PC-9 (cell line): ENCODE results near the gene PTGDS. TPM values are rescaled to one million over a fixed set of nuclear protein-coding genes. Genes with fewer than 3 reads are reported as not detected.

Experiments used
- BruUV-seq: library from RNA; stranded (reverse); fragments of 400-500 nt; replicated peaks from 2 replicates; lab custom pipeline; 2021; lab: Mats Ljungman, UMichigan
- CTCF ChIA-PET: fragments of 300-600 bp; sonication (Branson Sonifier 250); formaldehyde crosslinking; loops from one replicate; lab custom pipeline; 2022; ENCODE audit warnings: antibody characterized with exemption; lab: Charles Lee
- POLR2A ChIA-PET: fragments of 300-600 bp; sonication (Branson Sonifier 250); formaldehyde crosslinking; loops from one replicate; lab custom pipeline; 2022; ENCODE audit warnings: antibody characterized with exemption; ENCODE audit not compliant: unreplicated experiment; lab: Charles Lee
- DNase-seq, 2 experiments: peaks; one replicate each; pipeline versions ENCODE4 v3.0.0 to v3.0.0-alpha.2; 2015 to 2022; ENCODE audit warnings: mixed read lengths in 1 of 2
- H2AFZ ChIP-seq: fragments of 200-600 bp; sonication (generic); 2 replicates; pipeline ENCODE4 v1.8.1; 2017; ENCODE audit warnings: antibody characterized with exemption
- H3F3A ChIP-seq: fragments of 200-600 bp; sonication (generic); 2 replicates; pipeline ENCODE4 v1.8.1; 2017; ENCODE audit warnings: antibody characterized with exemption, mild to moderate bottlenecking, low read depth; ENCODE audit not compliant: insufficient read depth
- H3K27ac ChIP-seq: fragments of 200-600 bp; sonication (generic); 2 replicates; pipeline ENCODE4 v1.6.1; 2016; ENCODE audit warnings: mixed run types
- H3K27me3 ChIP-seq: fragments of 200-600 bp; sonication (generic); 2 replicates; pipeline ENCODE4 v1.6.1; 2016; ENCODE audit warnings: low read depth, mixed run types; ENCODE audit not compliant: insufficient read depth
- H3K36me3 ChIP-seq: fragments of 200-600 bp; sonication (generic); 2 replicates; pipeline ENCODE4 v1.6.1; 2016; ENCODE audit warnings: low read depth, mixed run types
- H3K4me1 ChIP-seq: fragments of 200-600 bp; sonication (generic); replicated peaks from 2 replicates; pipeline ENCODE4 v1.6.1; 2016; ENCODE audit warnings: mixed run types; ENCODE audit not compliant: insufficient read depth
- H3K4me2 ChIP-seq: fragments of 200-600 bp; sonication (generic); 2 replicates; pipeline ENCODE4 v1.6.1; 2017; ENCODE audit warnings: mixed run types
- H3K4me3 ChIP-seq: fragments of 200-600 bp; sonication (generic); 2 replicates; pipeline ENCODE4 v1.6.1; 2016; ENCODE audit warnings: mixed run types
- H3K79me2 ChIP-seq: fragments of 200-600 bp; sonication (generic); 2 replicates; pipeline ENCODE4 v1.6.1; 2017; ENCODE audit warnings: low read depth, mixed run types
- H3K9me2 ChIP-seq: fragments of 200-600 bp; sonication (generic); 2 replicates; pipeline ENCODE4 v1.8.1; 2017; ENCODE audit warnings: mild to moderate bottlenecking; ENCODE audit not compliant: insufficient read depth
- H3K9me3 ChIP-seq: fragments of 200-600 bp; sonication (generic); 2 replicates; pipeline ENCODE4 v1.8.1; 2016; ENCODE audit warnings: low read depth; ENCODE audit not compliant: insufficient read depth
- H4K20me1 ChIP-seq: fragments of 200-600 bp; sonication (generic); 2 replicates; pipeline ENCODE4 v1.8.1; 2017; ENCODE audit not compliant: insufficient read depth
- EZH2 ChIP-seq: fragments of 200-600 bp; sonication (generic); IDR thresholded peaks from 2 replicates; pipeline ENCODE4 v1.8.0; 2017; ENCODE audit warnings: antibody characterized with exemption, low read depth
- intact Hi-C: fragments of 100-400 bp; cut with micrococcal nuclease; formaldehyde crosslinking; loops from one replicate; pipeline ENCODE4 v1.10.0; 2022; ENCODE audit not compliant: unreplicated experiment
- total RNA-seq: library from RNA; stranded (reverse); gene quantifications from 2 replicates; pipeline ENCODE4 v1.2.3, GENCODE V29; 2021
- TF ChIP-seq, protein P1 (sequence below): fragments of 200-600 bp; sonication (generic); conservative IDR thresholded peaks from 2 replicates; pipeline ENCODE4 v1.6.1; 2017; ENCODE audit warnings: mixed run types, antibody characterized with exemption, mild to moderate bottlenecking, moderate library complexity

The PTGDS gene
- total RNA-seq, 1 experiment from 2014 or later, result 1.7 TPM

- TF ChIP-seq, protein P1, sequence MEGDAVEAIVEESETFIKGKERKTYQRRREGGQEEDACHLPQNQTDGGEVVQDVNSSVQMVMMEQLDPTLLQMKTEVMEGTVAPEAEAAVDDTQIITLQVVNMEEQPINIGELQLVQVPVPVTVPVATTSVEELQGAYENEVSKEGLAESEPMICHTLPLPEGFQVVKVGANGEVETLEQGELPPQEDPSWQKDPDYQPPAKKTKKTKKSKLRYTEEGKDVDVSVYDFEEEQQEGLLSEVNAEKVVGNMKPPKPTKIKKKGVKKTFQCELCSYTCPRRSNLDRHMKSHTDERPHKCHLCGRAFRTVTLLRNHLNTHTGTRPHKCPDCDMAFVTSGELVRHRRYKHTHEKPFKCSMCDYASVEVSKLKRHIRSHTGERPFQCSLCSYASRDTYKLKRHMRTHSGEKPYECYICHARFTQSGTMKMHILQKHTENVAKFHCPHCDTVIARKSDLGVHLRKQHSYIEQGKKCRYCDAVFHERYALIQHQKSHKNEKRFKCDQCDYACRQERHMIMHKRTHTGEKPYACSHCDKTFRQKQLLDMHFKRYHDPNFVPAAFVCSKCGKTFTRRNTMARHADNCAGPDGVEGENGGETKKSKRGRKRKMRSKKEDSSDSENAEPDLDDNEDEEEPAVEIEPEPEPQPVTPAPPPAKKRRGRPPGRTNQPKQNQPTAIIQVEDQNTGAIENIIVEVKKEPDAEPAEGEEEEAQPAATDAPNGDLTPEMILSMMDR, result no peak
- no peak for TF ChIP-seq EZH2
- Histone ChIP-seq H3K79me2 (no peaks in the 10 kb centered on the region), H3K9me2 (no peaks in the 10 kb centered on the region), H3K9me3 (no peaks in the 10 kb centered on the region), H3K36me3 (no peaks in the 10 kb centered on the region), H2AFZ (no peak overlapping the region), H3K27me3 (no peaks in the 10 kb centered on the region), H3F3A (peaks cover 7% of the 10 kb centered on the region; the same call in 1 of the 2 replicates), H3K4me1 (no peaks in the 10 kb centered on the region), H3K4me2 (no peak overlapping the region), H4K20me1 (no peaks in the 10 kb centered on the region; the same call in 1 of the 2 replicates), H3K4me3 (no peak overlapping the region), H3K27ac (no peak overlapping the region)
- BruUV-seq, result no TSS peak
- POLR2A ChIA-PET, result no interaction called here
- CTCF ChIA-PET, result interaction anchor here (0.6 to 1.0 kb wide), 2 partner anchors 21 to 75 kb away, joined by 10 to 12 read pairs; no protein-coding TSS in a partner anchor
- DNase-seq, result no peak
- intact Hi-C loops, result no loop called here
Observed at GRCh38 chr9:137022662-137023008, 45.3 kb downstream of the PTGDS start.

- BruUV-seq, result no TSS peak
- Histone ChIP-seq H2AFZ (no peak overlapping the region), H3K4me2 (no peak overlapping the region), H3K36me3 (no peaks in the 10 kb centered on the region), H3K27me3 (no peaks in the 10 kb centered on the region), H3F3A (peaks cover 7% of the 10 kb centered on the region; the same call in 1 of the 2 replicates), H3K9me2 (no peaks in the 10 kb centered on the region), H3K9me3 (no peaks in the 10 kb centered on the region), H3K79me2 (no peaks in the 10 kb centered on the region), H3K4me1 (no peaks in the 10 kb centered on the region), H4K20me1 (no peaks in the 10 kb centered on the region; the same call in 1 of the 2 replicates), H3K4me3 (no peak overlapping the region), H3K27ac (no peak overlapping the region)
- TF ChIP-seq, protein P1, result no peak
- intact Hi-C loops, result no loop called here
- CTCF ChIA-PET, result no interaction called here
- POLR2A ChIA-PET, result no interaction called here
- no peak for DNase-seq
Observed at GRCh38 chr9:137023157-137023556, 45.9 kb downstream of the PTGDS start.

GRCh38 chr9:137023583-137023991, 46.3 kb downstream of the PTGDS start:
- intact Hi-C loops, result no loop called here
- ChIA-PET CTCF (no interaction called here), POLR2A (no interaction called here)
- no peaks in the 10 kb centered on the region for H3K79me2 ChIP-seq
- H3K9me3 ChIP-seq, result no peaks in the 10 kb centered on the region
- no peaks in the 10 kb centered on the region for H3K9me2 ChIP-seq
- H3K4me3 ChIP-seq, result no peak overlapping the region
- TF ChIP-seq, protein P1, result no peak
- TF ChIP-seq EZH2, result no peak
- DNase-seq, result no peak
- H3K4me2 ChIP-seq, result no peak overlapping the region
- H3K27me3 ChIP-seq, result no peaks in the 10 kb centered on the region
- H3K27ac ChIP-seq, result no peak overlapping the region
- peaks cover 7% of the 10 kb centered on the region; the same call in 1 of the 2 replicates for H3F3A ChIP-seq
- peaks cover 1% of the 10 kb centered on the region; the same call in 1 of the 2 replicates for H3K4me1 ChIP-seq
- no peaks in the 10 kb centered on the region for H3K36me3 ChIP-seq
- no peak overlapping the region for H2AFZ ChIP-seq
- BruUV-seq, result no TSS peak
- H4K20me1 ChIP-seq, result no peaks in the 10 kb centered on the region; the same call in 1 of the 2 replicates
